Heart right ventricle (tissue), 16 donors: ENCODE measurements around the gene NPPA. TPM values are rescaled to one million over a fixed set of nuclear protein-coding genes. Genes with fewer than 3 reads are reported as not detected.

ENCODE experiments used
- ATAC-seq, 8 donors: fragments of 200-7000 bp; cut with Tn5 transposase; one replicate each; pipeline ENCODE4 v1.9.1; 2020; ENCODE audit warnings: mild to moderate bottlenecking in 8 of 8, moderate library complexity in 8 of 8, moderate number of reproducible peaks in 1 of 8
- DNase-seq, 2 donors: peaks; one replicate each; pipeline ENCODE4 v3.0.0-alpha.2; 2020
- H3K27ac ChIP-seq, 10 donors: fragments of 200-600 bp; sonication (generic) in 2 of 10; one replicate each; pipeline versions ENCODE4 v1.5.0 to v1.8.0; 2020 to 2022; ENCODE audit warnings: mild to moderate bottlenecking in 3 of 10
- H3K27me3 ChIP-seq, 7 donors: fragments of 200-600 bp; one replicate each; pipeline ENCODE4 v1.8.0; 2021 to 2022; ENCODE audit warnings: mild to moderate bottlenecking in 2 of 7
- H3K36me3 ChIP-seq, 9 donors: fragments of 200-600 bp; sonication (generic) in 1 of 9; one replicate each; pipeline versions ENCODE4 v1.5.0 to v1.8.0; 2020 to 2022; ENCODE audit warnings: mild to moderate bottlenecking in 2 of 9
- H3K4me1 ChIP-seq, 9 donors: fragments of 200-600 bp; sonication (generic) in 1 of 9; one replicate each; pipeline versions ENCODE4 v1.5.0 to v1.8.0; 2020 to 2022; ENCODE audit warnings: mild to moderate bottlenecking in 4 of 9
- H3K4me3 ChIP-seq, 10 donors: fragments of 200-600 bp; sonication (generic) in 2 of 10; one replicate each; pipeline versions ENCODE4 v1.5.0 to v1.8.0; 2020 to 2022; ENCODE audit warnings: mild to moderate bottlenecking in 7 of 10, moderate library complexity in 2 of 10
- H3K9me3 ChIP-seq, 11 donors: fragments of 200-600 bp in 10 of 11; sonication (generic) in 2 of 11; one replicate each; pipeline versions ENCODE4 v1.5.0 to v1.8.0; 2013 to 2022; ENCODE audit warnings: mild to moderate bottlenecking in 2 of 11, control low read depth in 1 of 11, moderate library complexity in 1 of 11
- CTCF ChIP-seq, 9 donors: fragments of 200-600 bp; sonication (generic) in 2 of 9; IDR thresholded peaks; one replicate each; pipeline versions ENCODE4 v1.5.0 to v1.8.0; 2021 to 2022; ENCODE audit warnings: antibody characterized with exemption in 9 of 9, mild to moderate bottlenecking in 5 of 9, moderate library complexity in 1 of 9
- WGBS, 2 donors: extraction: QIAGEN DNeasy Blood & Tissue Kit; methylation state at CpG; one replicate each; pipeline ENCODE4 v1.1.7; 2013; ENCODE audit warnings: inconsistent platforms in 1 of 2; 5-methylcytosine and 5-hydroxymethylcytosine counted together
- intact Hi-C, 10 donors: fragments of 100-400 bp; cut with DNase I; formaldehyde crosslinking; loops; one replicate each; pipeline versions ENCODE4 v1.11.1 to v1.14.2; 2022
- polyA plus RNA-seq, 2 donors: library from polyadenylated mRNA; stranded (reverse); fragments of 200-250 nt; gene quantifications; one replicate each; pipeline ENCODE4 v1.2.3, GENCODE V29; 2013
- total RNA-seq, 10 donors: library from RNA; stranded (reverse); fragmentation: NEBNext Ultra II Directional in 3 of 10; extraction: Animal tissue kit (Norgen Biotek cat#: 25700) in 3 of 10; gene quantifications; one replicate each; pipeline versions ENCODE4 v1.2.1 to v1.2.4, GENCODE V29; 2021 to 2023
- donor health status: Arrhythmogenic right ventricular cardiomyopathy.
- donor health status: ischemic (EF 13 %, LVEDD 7.1; RV severe dilation, severe dysfunction).
- donor health status: healthy with polysubstance abuse.
- donor health status: DM: no; HTN: yes; CAD: no.
- donor health status: DM: no; HTN: no; CAD: no.
- donor health status: ischemic (EF 25% LVEDD 6.9; RV normal size, moderate dysfunction).
- donor health status: ischemic (EF 25% LVEDD 5.7; RV mildly dilated, moderate dysfunction).
- donor health status: healthy.
- donor health status: DM: yes; HTN: yes; CAD: no.
- donor health status: Ischemic cardiomyopathy.
- donor health status: ischemic (EF 35%, LVEDD 5.7; RV mildly dilated, moderate dysfunction).
- donor health status: nonischemic (EF 11% LVEDD 7.7; RV severe dilation, severe dysfunction).
- donor health status: DM: yes; HTN: yes; CAD: no.
- donor health status: PGD.
- donor health status: ischemic (EF 29% LVEDD 5.4; RV normal size, mild dysfunction).
- donor health status: nonischemic (EF 23%, LVEDD 6.1; RV moderate dilation, normal function).

Gene NPPA
- total and polyA plus RNA-seq, 12 donors, result 5.8 to 2,762 (median 663) TPM

GRCh38 chr1:11880181-11880575 lies 32.6 kb upstream of the NPPA start:
- no peak for TF ChIP-seq CTCF (IDR thresholded peaks at IDR 0.05)
- DNase-seq (no peak), ATAC-seq (peak in 1 of 8 donors; percentile 25)
- intact Hi-C loops, result loop anchor here in 1 of 10 donors (5.0 kb wide), 1 partner anchor 88 kb away; no protein-coding TSS in a partner anchor
- H3K4me1 ChIP-seq, result peaks cover 16 to 63% (median 48%) of the 10 kb centered on the region in 9 donors
- H3K27ac ChIP-seq, result peak overlapping the region; percentile 76 to 94 (median 87)
- no peaks in the 10 kb centered on the region for H3K36me3 ChIP-seq
- no peaks in the 10 kb centered on the region for H3K27me3 ChIP-seq
- H3K9me3 ChIP-seq, result no peaks in the 10 kb centered on the region
- 59 to 64% methylated on average over 12 of the region's 12 CpGs for WGBS, 2 donors
- H3K4me3 ChIP-seq, result no peak overlapping the region

GRCh38 chr1:11879311-11880180 lies 32.0 kb upstream of the NPPA start:
- no peaks in the 10 kb centered on the region for H3K27me3 ChIP-seq
- no peak for TF ChIP-seq CTCF (IDR thresholded peaks at IDR 0.05)
- H3K9me3 ChIP-seq, result no peaks in the 10 kb centered on the region
- DNase-seq (no peak), ATAC-seq (no peak)
- peak overlapping the region; percentile 76 to 94 (median 87) for H3K27ac ChIP-seq
- intact Hi-C loops, result loop anchor here in 1 of 10 donors (5.0 kb wide), 1 partner anchor 87 kb away; no protein-coding TSS in a partner anchor
- H3K4me1 ChIP-seq, result peaks cover 22 to 69% (median 55%) of the 10 kb centered on the region in 9 donors
- no peaks in the 10 kb centered on the region for H3K36me3 ChIP-seq
- no peak overlapping the region for H3K4me3 ChIP-seq
- WGBS, 2 donors, result 83 to 84% methylated on average over 28 of the region's 28 CpGs

- 87 to 91% methylated on average over 6 of the region's 6 CpGs for WGBS, 2 donors
- Histone ChIP-seq H3K4me3 (no peak overlapping the region), H3K9me3 (no peaks in the 10 kb centered on the region), H3K27ac (no peak overlapping the region), H3K27me3 (no peaks in the 10 kb centered on the region), H3K4me1 (peaks cover 27 to 76% (median 58%) of the 10 kb centered on the region in 9 donors), H3K36me3 (no peaks in the 10 kb centered on the region)
- TF ChIP-seq CTCF (IDR thresholded peaks at IDR 0.05), result no peak
- no peak for DNase-seq
- ATAC-seq, result no peak
- intact Hi-C loops, result no loop called here
These were observed 31.3 kb upstream of the NPPA start for GRCh38 chr1:11878891-11879190.

- intact Hi-C loops, result no loop called here
- no peaks in the 10 kb centered on the region for H3K9me3 ChIP-seq
- WGBS, 2 donors, result 88 to 94% methylated on average over 31 of the region's 31 CpGs
- DNase-seq (no peak), ATAC-seq (no peak)
- H3K4me3 ChIP-seq, result no peak overlapping the region
- TF ChIP-seq CTCF (IDR thresholded peaks at IDR 0.05), result no peak
- H3K27ac ChIP-seq, result no peak overlapping the region
- no peaks in the 10 kb centered on the region for H3K27me3 ChIP-seq
- peaks cover 31 to 77% (median 61%) of the 10 kb centered on the region in 9 donors for H3K4me1 ChIP-seq
- no peaks in the 10 kb centered on the region for H3K36me3 ChIP-seq
These were observed 30.7 kb upstream of the NPPA start for GRCh38 chr1:11878081-11878890.
